Esophagus muscularis mucosa (tissue), 4 donors: Measurements from ENCODE around the gene AFAP1L2. TPM values are rescaled to one million over a fixed set of nuclear protein-coding genes. Genes with fewer than 3 reads are reported as not detected.

ENCODE experiments used
- DNase-seq: peaks from one replicate; pipeline ENCODE4 v3.0.0-alpha.2; 2017; ENCODE audit errors: extremely low spot score
- H3K27ac ChIP-seq, 4 donors: fragments of 200-600 bp; sonication (generic); replicated peaks in 1 of 4; 1 replicate in 3 of 4; 2 replicates in 1 of 4; pipeline ENCODE4 v1.5.1; 2016 to 2019; ENCODE audit warnings: mild to moderate bottlenecking in 1 of 4
- H3K27me3 ChIP-seq, 4 donors: fragments of 200-600 bp; sonication (generic); one replicate each; pipeline versions ENCODE4 v1.5.1 to v1.6.0; 2016 to 2019
- H3K36me3 ChIP-seq, 4 donors: fragments of 200-600 bp; sonication (generic); one replicate each; pipeline ENCODE4 v1.5.1; 2016 to 2019
- H3K4me1 ChIP-seq, 4 donors: fragments of 200-600 bp; sonication (generic); one replicate each; pipeline ENCODE4 v1.5.1; 2016 to 2019
- H3K4me3 ChIP-seq, 4 donors: fragments of 200-600 bp; sonication (generic); 1 replicate in 2 of 4; 2 replicates in 2 of 4; pipeline ENCODE4 v1.5.1; 2016 to 2019; ENCODE audit warnings: mild to moderate bottlenecking in 4 of 4, moderate library complexity in 1 of 4
- H3K9me3 ChIP-seq, 4 donors: fragments of 200-600 bp; sonication (generic); 1 replicate in 3 of 4; 2 replicates in 1 of 4; pipeline ENCODE4 v1.5.1; 2016 to 2019
- EP300 ChIP-seq: sonication (generic); formaldehyde crosslinking; IDR thresholded peaks from one replicate; pipeline ENCODE4 v1.6.1; 2017; ENCODE audit warnings: antibody characterized with exemption
- POLR2A ChIP-seq: fragments of 450-650 bp; IDR thresholded peaks from one replicate; pipeline ENCODE4 v1.6.1; 2017; ENCODE audit warnings: antibody characterized with exemption, moderate library complexity, mild to moderate bottlenecking, low read depth
- POLR2AphosphoS5 ChIP-seq, 2 donors: sonication (generic); formaldehyde crosslinking; IDR thresholded peaks; one replicate each; pipeline ENCODE4 v1.6.1; 2017; ENCODE audit warnings: antibody characterized with exemption in 2 of 2
- WGBS: methylation state at CpG from one replicate; pipeline ENCODE4 v1.1.5; 2018; 5-methylcytosine and 5-hydroxymethylcytosine counted together
- intact Hi-C: fragments of 100-400 bp; cut with DNase I; formaldehyde crosslinking; loops from one replicate; pipeline ENCODE4 v1.15.1; 2023
- total RNA-seq, 4 donors: library from RNA; depleted of rRNA; stranded (reverse); fragments of >200 nt; gene quantifications; one replicate each; pipeline versions ENCODE4 v1.1.0 to v1.2.1, GENCODE V29; 2016
- TF ChIP-seq, protein P1 (sequence below), 3 experiments: fragments of 200-600 bp in 2 of 3; fragments of 450-650 bp in 1 of 3; sonication (generic) in 2 of 3; IDR thresholded peaks; one replicate each; pipeline ENCODE4 v1.5.1; 2017 to 2019; ENCODE audit warnings: antibody characterized with exemption in 3 of 3, mild to moderate bottlenecking in 2 of 3, moderate library complexity in 1 of 3

AFAP1L2 gene
- total RNA-seq, 4 donors from 2014 or later, result 18.5 to 23.2 (median 19.9) TPM

DNA sequence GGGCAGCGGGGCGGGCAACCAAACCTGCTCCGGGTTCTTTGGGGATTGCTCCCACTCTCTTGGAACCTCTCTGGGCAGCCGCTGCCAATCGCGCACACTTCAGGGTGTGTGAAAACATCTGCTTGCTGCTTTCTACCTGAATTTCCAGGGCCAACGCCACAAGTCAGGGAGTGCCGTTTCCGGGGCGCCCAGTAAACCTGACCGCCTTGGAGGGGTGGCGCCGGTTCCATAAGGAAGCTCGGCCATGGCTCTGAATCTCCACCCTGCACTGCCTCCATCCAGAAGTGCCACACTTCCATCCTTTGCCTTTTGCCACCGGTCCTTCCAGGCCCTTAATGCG is 679 bp upstream of the AFAP1L2 start:
- Histone ChIP-seq H3K27ac (peak overlapping the region; percentile 71 to 78 (median 74)), H3K9me3 (no peaks in the 10 kb centered on the region), H3K27me3 (peaks cover 0 to 23% (median 3%) of the 10 kb centered on the region in 4 donors), H3K4me1 (peaks cover 23 to 52% (median 48%) of the 10 kb centered on the region in 4 donors), H3K36me3 (no peaks in the 10 kb centered on the region), H3K4me3 (peak overlapping the region; percentile 65 to 71 (median 65))
- TF ChIP-seq, protein P1, sequence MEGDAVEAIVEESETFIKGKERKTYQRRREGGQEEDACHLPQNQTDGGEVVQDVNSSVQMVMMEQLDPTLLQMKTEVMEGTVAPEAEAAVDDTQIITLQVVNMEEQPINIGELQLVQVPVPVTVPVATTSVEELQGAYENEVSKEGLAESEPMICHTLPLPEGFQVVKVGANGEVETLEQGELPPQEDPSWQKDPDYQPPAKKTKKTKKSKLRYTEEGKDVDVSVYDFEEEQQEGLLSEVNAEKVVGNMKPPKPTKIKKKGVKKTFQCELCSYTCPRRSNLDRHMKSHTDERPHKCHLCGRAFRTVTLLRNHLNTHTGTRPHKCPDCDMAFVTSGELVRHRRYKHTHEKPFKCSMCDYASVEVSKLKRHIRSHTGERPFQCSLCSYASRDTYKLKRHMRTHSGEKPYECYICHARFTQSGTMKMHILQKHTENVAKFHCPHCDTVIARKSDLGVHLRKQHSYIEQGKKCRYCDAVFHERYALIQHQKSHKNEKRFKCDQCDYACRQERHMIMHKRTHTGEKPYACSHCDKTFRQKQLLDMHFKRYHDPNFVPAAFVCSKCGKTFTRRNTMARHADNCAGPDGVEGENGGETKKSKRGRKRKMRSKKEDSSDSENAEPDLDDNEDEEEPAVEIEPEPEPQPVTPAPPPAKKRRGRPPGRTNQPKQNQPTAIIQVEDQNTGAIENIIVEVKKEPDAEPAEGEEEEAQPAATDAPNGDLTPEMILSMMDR (IDR thresholded peaks at IDR 0.05), result no peak
- no peak for TF ChIP-seq EP300
- 62% methylated on average over 10 of the region's 16 CpGs for WGBS
- intact Hi-C loops, result loop anchor here (10.0 kb wide), 1 partner anchor 100 kb away; no protein-coding TSS in a partner anchor
- DNase-seq, result no peak

DNA sequence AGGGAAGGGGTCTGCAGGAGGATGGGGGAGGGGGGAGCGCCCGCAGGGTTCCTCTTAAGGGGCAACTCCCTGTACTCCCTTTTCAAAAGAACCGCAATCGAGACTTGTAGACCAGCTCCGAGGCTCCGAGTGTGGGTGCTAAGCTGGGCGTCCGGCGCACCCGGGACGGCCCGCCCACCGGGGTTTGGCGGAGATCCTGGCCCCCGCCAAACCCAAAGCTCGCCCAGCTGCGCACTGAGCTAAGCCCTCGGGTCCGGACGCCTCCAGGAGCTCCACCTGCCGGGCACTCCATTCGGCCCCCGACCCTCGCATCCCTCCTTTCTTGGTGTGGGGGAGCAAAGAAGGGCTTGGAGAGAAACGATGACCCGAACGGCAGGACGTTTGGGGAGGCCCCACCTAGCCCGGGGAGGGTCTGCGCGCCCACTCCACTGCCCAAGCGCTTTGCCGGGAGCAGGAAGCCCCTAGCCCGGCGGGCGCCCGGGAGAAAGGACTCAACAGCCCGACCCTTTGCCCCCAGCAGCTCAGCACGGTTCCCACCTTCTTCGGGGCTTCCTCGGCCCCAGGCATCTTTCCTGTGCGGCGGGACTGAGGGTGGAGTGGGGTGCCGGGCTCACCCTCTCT is 651 bp downstream of the AFAP1L2 start:
- peak overlapping the region; percentile 65 to 71 (median 65) for H3K4me3 ChIP-seq
- H3K9me3 ChIP-seq, result no peaks in the 10 kb centered on the region
- no peaks in the 10 kb centered on the region for H3K36me3 ChIP-seq
- H3K27me3 ChIP-seq, result peaks cover 0 to 27% (median 3%) of the 10 kb centered on the region in 4 donors
- peaks cover 30 to 65% (median 61%) of the 10 kb centered on the region in 4 donors for H3K4me1 ChIP-seq
- DNase-seq, result no peak
- H3K27ac ChIP-seq, result peak overlapping the region; percentile 71 to 78 (median 74)
- intact Hi-C loops, result loop anchor here (10.0 kb wide), 1 partner anchor 99 kb away; no protein-coding TSS in a partner anchor
- 7% methylated on average over 2 of the region's 44 CpGs for WGBS
- TF ChIP-seq POLR2A (no peak), EP300 (no peak), POLR2AphosphoS5 (IDR thresholded peaks at IDR 0.05) (peak in 1 of 2 donors; percentile 25)
- TF ChIP-seq, protein P1 (IDR thresholded peaks at IDR 0.05), result peak; percentile 21 to 39 (median 22)

DNA sequence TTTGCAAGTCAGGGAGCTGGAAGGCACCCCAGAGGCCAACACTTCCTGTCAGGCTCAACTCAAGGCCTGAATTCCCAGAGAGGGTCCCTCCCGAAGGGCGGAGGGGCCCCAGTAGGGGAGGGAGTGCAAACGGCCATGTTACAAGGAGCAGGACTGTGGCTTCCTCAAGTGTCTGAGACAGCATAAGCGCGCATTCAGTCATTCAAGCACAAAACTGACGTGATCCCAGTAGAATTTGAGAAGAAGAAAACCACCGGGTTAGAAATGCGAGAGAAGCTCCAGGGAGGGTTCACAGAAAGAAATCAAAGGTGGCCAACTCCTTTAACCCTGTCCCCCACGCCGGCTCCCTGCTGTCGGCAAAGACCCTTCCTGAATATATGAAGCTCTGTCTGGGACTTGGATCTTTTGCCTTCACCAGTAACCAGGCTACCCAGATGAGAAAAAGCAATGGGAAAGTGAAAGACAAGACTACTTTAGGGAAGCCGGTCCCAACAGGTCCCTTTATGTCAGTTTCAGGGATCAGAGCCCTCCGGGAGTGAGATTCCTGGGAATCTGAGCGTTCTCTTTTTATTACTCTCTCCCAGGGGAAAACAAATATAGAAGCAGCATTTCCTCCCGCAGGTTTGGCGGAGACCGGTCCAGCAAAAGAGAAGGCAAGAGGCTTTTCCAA is 1.3 kb downstream of the AFAP1L2 start:
- WGBS, result 22% methylated on average over 17 of the region's 17 CpGs
- Histone ChIP-seq H3K9me3 (no peaks in the 10 kb centered on the region), H3K4me1 (peaks cover 33 to 71% (median 68%) of the 10 kb centered on the region in 4 donors), H3K27me3 (peaks cover 0 to 27% (median 3%) of the 10 kb centered on the region in 4 donors), H3K4me3 (peak overlapping the region; percentile 65 to 71 (median 65)), H3K27ac (peak overlapping the region; percentile 71 to 78 (median 74)), H3K36me3 (no peaks in the 10 kb centered on the region)
- TF ChIP-seq POLR2A (no peak), EP300 (no peak), POLR2AphosphoS5 (IDR thresholded peaks at IDR 0.05) (no peak)
- TF ChIP-seq, protein P1 (IDR thresholded peaks at IDR 0.05), result no peak
- intact Hi-C loops, result loop anchor here (10.0 kb wide), 1 partner anchor 98 kb away; no protein-coding TSS in a partner anchor
- no peak for DNase-seq

DNA sequence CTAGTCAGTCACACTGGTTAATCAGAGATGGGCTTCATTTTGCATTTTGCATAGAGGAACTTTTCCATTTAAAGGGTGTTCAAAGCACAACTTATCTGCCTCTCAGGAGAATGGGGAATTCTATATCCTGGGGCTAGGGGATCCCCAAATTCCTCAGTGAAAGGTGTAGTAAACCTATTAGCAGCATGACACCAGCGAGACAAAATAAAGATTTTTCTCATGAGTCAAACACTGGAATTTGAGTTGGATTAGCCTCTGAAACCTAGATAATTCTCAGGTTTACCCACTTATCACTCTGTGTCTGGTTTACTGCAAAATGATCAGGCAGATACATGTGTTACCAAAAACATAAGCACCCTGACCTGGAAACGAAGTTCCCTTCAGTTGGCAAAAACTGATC is 2.1 kb downstream of the AFAP1L2 start:
- no peak for DNase-seq
- H3K4me3 ChIP-seq, result peak overlapping the region; percentile 65 to 71 (median 65)
- H3K4me1 ChIP-seq, result peaks cover 35 to 79% (median 75%) of the 10 kb centered on the region in 4 donors
- H3K27me3 ChIP-seq, result peaks cover 0 to 27% (median 3%) of the 10 kb centered on the region in 4 donors
- TF ChIP-seq POLR2A (no peak), EP300 (no peak), POLR2AphosphoS5 (IDR thresholded peaks at IDR 0.05) (no peak)
- TF ChIP-seq, protein P1 (IDR thresholded peaks at IDR 0.05), result no peak
- no peaks in the 10 kb centered on the region for H3K9me3 ChIP-seq
- 48% methylated on average over 2 of the region's 2 CpGs for WGBS
- peak overlapping the region; percentile 71 to 78 (median 74) for H3K27ac ChIP-seq
- no peaks in the 10 kb centered on the region for H3K36me3 ChIP-seq
- intact Hi-C loops, result loop anchor here (10.0 kb wide), 1 partner anchor 97 kb away; no protein-coding TSS in a partner anchor
